ENCODE data around the gene CNNM3.
A peak's percentile ranks its signal among the peaks of the same experiment; 100 is the strongest.

Gene CNNM3

GRCh38 chr2:96847586-96847985 is 31.5 kb downstream of the CNNM3 start:
- DNase-seq (ENCODE audit: low spot score), result no peak
- Histone ChIP-seq H3K4ac (ENCODE audit: low read length) (no peak overlapping the region), H2BK12ac (ENCODE audit: low read length) (no peak overlapping the region)

GRCh38 chr2:96848264-96848663 is 32.2 kb downstream of the CNNM3 start:
- no peak overlapping the region for H2BK120ac ChIP-seq (ENCODE audit: low read depth, low read length)
- H3K18ac ChIP-seq (ENCODE audit: low read length), result peak overlapping the region; percentile 17
- H3K27ac ChIP-seq (replicated peaks; ENCODE audit: low read length), result peak overlapping the region; percentile 36
- H3K36me3 ChIP-seq (replicated peaks in 1 of 2; ENCODE audit: control insufficient read depth in 2 of 2, insufficient read depth in 2 of 2, low read length in 2 of 2), result peaks cover 20 to 59% of the 10 kb centered on the region in 2 donors
- no peak for DNase-seq (ENCODE audit: low spot score)
- peak overlapping the region; percentile 80 for H3K23ac ChIP-seq (ENCODE audit: low read depth, low read length, poor library complexity)
- H3K4me1 ChIP-seq (ENCODE audit: control insufficient read depth in 2 of 2, insufficient read depth in 1 of 2, low read depth in 1 of 2, low read length in 2 of 2), result peaks cover 1 to 8% of the 10 kb centered on the region in 2 donors
- peaks cover 3% of the 10 kb centered on the region for H3K79me1 ChIP-seq (ENCODE audit: low read depth, low read length)
- no peaks in the 10 kb centered on the region for H3K27me3 ChIP-seq (ENCODE audit: control insufficient read depth in 3 of 3, insufficient read depth in 3 of 3, low read depth in 1 of 3, low read length in 3 of 3)
- no peaks in the 10 kb centered on the region for H3K9me3 ChIP-seq (replicated peaks in 1 of 2; ENCODE audit: control insufficient read depth in 2 of 2, insufficient read depth in 1 of 2, low read depth in 1 of 2, low read length in 2 of 2)
- no peak overlapping the region for H2BK12ac ChIP-seq (ENCODE audit: low read length)
- no peak overlapping the region for H3K4me3 ChIP-seq (ENCODE audit: low read length in 2 of 2)
- H2BK5ac ChIP-seq (ENCODE audit: low read length), result no peak overlapping the region
- H3K9ac ChIP-seq (ENCODE audit: low read depth, low read length, poor library complexity), result no peak overlapping the region
- no peak overlapping the region for H3K4me2 ChIP-seq (ENCODE audit: insufficient read depth, low read length, poor library complexity, severe bottlenecking)
- H2BK15ac ChIP-seq (ENCODE audit: low read length), result no peak overlapping the region
- H4K91ac ChIP-seq (ENCODE audit: low read depth, low read length, poor library complexity), result no peak overlapping the region
- H4K8ac ChIP-seq (ENCODE audit: low read depth, low read length), result no peak overlapping the region
- no peak overlapping the region for H3K4ac ChIP-seq (ENCODE audit: low read length)
- peak overlapping the region; percentile 56 for H2AK5ac ChIP-seq (ENCODE audit: low read depth, low read length)
- H2AFZ ChIP-seq (ENCODE audit: low read length), result no peak overlapping the region
- H3K14ac ChIP-seq (ENCODE audit: low read length), result no peak overlapping the region
- WGBS, 2 donors (ENCODE audit: extremely low coverage in 2 of 2, insufficient read length in 2 of 2, insufficient replicate concordance in 1 of 2), result no CpG with 5 or more reads among the region's 9 CpGs

More at GRCh38 chr2:96847586-96847985, 31.5 kb downstream of the CNNM3 start:
- H3K4me3 ChIP-seq (ENCODE audit: low read length in 2 of 2), result no peak overlapping the region
- H4K8ac ChIP-seq (ENCODE audit: low read depth, low read length), result no peak overlapping the region
- H3K4me1 ChIP-seq (ENCODE audit: control insufficient read depth in 2 of 2, insufficient read depth in 1 of 2, low read depth in 1 of 2, low read length in 2 of 2), result peaks cover 1 to 8% of the 10 kb centered on the region in 2 donors
- no peaks in the 10 kb centered on the region for H3K27me3 ChIP-seq (ENCODE audit: control insufficient read depth in 3 of 3, insufficient read depth in 3 of 3, low read depth in 1 of 3, low read length in 3 of 3)
- WGBS, 2 donors (ENCODE audit: extremely low coverage in 2 of 2, insufficient read length in 2 of 2, insufficient replicate concordance in 1 of 2), result no CpG with 5 or more reads among the region's 10 CpGs
- H3K27ac ChIP-seq (replicated peaks; ENCODE audit: low read length), result no peak overlapping the region
- H4K91ac ChIP-seq (ENCODE audit: low read depth, low read length, poor library complexity), result no peak overlapping the region
- no peak overlapping the region for H2BK120ac ChIP-seq (ENCODE audit: low read depth, low read length)
- H3K79me1 ChIP-seq (ENCODE audit: low read depth, low read length), result peaks cover 3% of the 10 kb centered on the region
- H3K23ac ChIP-seq (ENCODE audit: low read depth, low read length, poor library complexity), result no peak overlapping the region
- H2BK5ac ChIP-seq (ENCODE audit: low read length), result no peak overlapping the region
- H3K14ac ChIP-seq (ENCODE audit: low read length), result no peak overlapping the region
- H2BK15ac ChIP-seq (ENCODE audit: low read length), result no peak overlapping the region
- no peak overlapping the region for H3K4me2 ChIP-seq (ENCODE audit: insufficient read depth, low read length, poor library complexity, severe bottlenecking)
- H3K18ac ChIP-seq (ENCODE audit: low read length), result no peak overlapping the region
- H3K9me3 ChIP-seq (replicated peaks in 1 of 2; ENCODE audit: control insufficient read depth in 2 of 2, insufficient read depth in 1 of 2, low read depth in 1 of 2, low read length in 2 of 2), result no peaks in the 10 kb centered on the region
- H2AFZ ChIP-seq (ENCODE audit: low read length), result no peak overlapping the region
- no peak overlapping the region for H2AK5ac ChIP-seq (ENCODE audit: low read depth, low read length)
- H3K9ac ChIP-seq (ENCODE audit: low read depth, low read length, poor library complexity), result no peak overlapping the region
- peaks cover 19 to 52% of the 10 kb centered on the region in 2 donors for H3K36me3 ChIP-seq (replicated peaks in 1 of 2; ENCODE audit: control insufficient read depth in 2 of 2, insufficient read depth in 2 of 2, low read length in 2 of 2)

GRCh38 chr2:96852667-96853066 is 36.6 kb downstream of the CNNM3 start:
- Histone ChIP-seq H2AK5ac (ENCODE audit: low read depth, low read length) (no peak overlapping the region), H2AFZ (ENCODE audit: low read length) (no peak overlapping the region), H3K27me3 (ENCODE audit: control insufficient read depth in 3 of 3, insufficient read depth in 3 of 3, low read depth in 1 of 3, low read length in 3 of 3) (no peaks in the 10 kb centered on the region), H2BK5ac (ENCODE audit: low read length) (no peak overlapping the region), H3K4me1 (ENCODE audit: control insufficient read depth in 2 of 2, insufficient read depth in 1 of 2, low read depth in 1 of 2, low read length in 2 of 2) (peaks cover 7 to 11% of the 10 kb centered on the region in 2 donors), H2BK12ac (ENCODE audit: low read length) (no peak overlapping the region), H4K8ac (ENCODE audit: low read depth, low read length) (no peak overlapping the region), H3K9me3 (replicated peaks in 1 of 2; ENCODE audit: control insufficient read depth in 2 of 2, insufficient read depth in 1 of 2, low read depth in 1 of 2, low read length in 2 of 2) (no peaks in the 10 kb centered on the region), H3K18ac (ENCODE audit: low read length) (no peak overlapping the region), H2BK120ac (ENCODE audit: low read depth, low read length) (no peak overlapping the region), H3K27ac (replicated peaks; ENCODE audit: low read length) (no peak overlapping the region), H3K4me2 (ENCODE audit: insufficient read depth, low read length, poor library complexity, severe bottlenecking) (no peak overlapping the region), H3K23ac (ENCODE audit: low read depth, low read length, poor library complexity) (no peak overlapping the region), H2BK15ac (ENCODE audit: low read length) (no peak overlapping the region), H4K91ac (ENCODE audit: low read depth, low read length, poor library complexity) (no peak overlapping the region), H3K9ac (ENCODE audit: low read depth, low read length, poor library complexity) (peak overlapping the region; percentile 13), H3K36me3 (replicated peaks in 1 of 2; ENCODE audit: control insufficient read depth in 2 of 2, insufficient read depth in 2 of 2, low read length in 2 of 2) (peaks cover 19 to 59% of the 10 kb centered on the region in 2 donors), H3K14ac (ENCODE audit: low read length) (no peak overlapping the region), H3K79me1 (ENCODE audit: low read depth, low read length) (peaks cover 5% of the 10 kb centered on the region), H3K4ac (ENCODE audit: low read length) (no peak overlapping the region), H3K4me3 (ENCODE audit: low read length in 2 of 2) (no peak overlapping the region)
- no CpG with 5 or more reads among the region's 6 CpGs for WGBS, 2 donors (ENCODE audit: extremely low coverage in 2 of 2, insufficient read length in 2 of 2, insufficient replicate concordance in 1 of 2)
- DNase-seq (ENCODE audit: low spot score), result no peak

- Histone ChIP-seq H3K9ac (ENCODE audit: low read depth, low read length, poor library complexity) (no peak overlapping the region), H3K4me1 (ENCODE audit: control insufficient read depth in 2 of 2, insufficient read depth in 1 of 2, low read depth in 1 of 2, low read length in 2 of 2) (peaks cover 7 to 11% of the 10 kb centered on the region in 2 donors), H3K9me3 (replicated peaks in 1 of 2; ENCODE audit: control insufficient read depth in 2 of 2, insufficient read depth in 1 of 2, low read depth in 1 of 2, low read length in 2 of 2) (no peaks in the 10 kb centered on the region), H3K18ac (ENCODE audit: low read length) (no peak overlapping the region), H3K27me3 (ENCODE audit: control insufficient read depth in 3 of 3, insufficient read depth in 3 of 3, low read depth in 1 of 3, low read length in 3 of 3) (no peaks in the 10 kb centered on the region), H3K4me3 (ENCODE audit: low read length in 2 of 2) (no peak overlapping the region), H3K4me2 (ENCODE audit: insufficient read depth, low read length, poor library complexity, severe bottlenecking) (no peak overlapping the region), H2BK12ac (ENCODE audit: low read length) (no peak overlapping the region), H3K14ac (ENCODE audit: low read length) (no peak overlapping the region), H4K8ac (ENCODE audit: low read depth, low read length) (no peak overlapping the region), H3K79me1 (ENCODE audit: low read depth, low read length) (peaks cover 5% of the 10 kb centered on the region), H2AFZ (ENCODE audit: low read length) (no peak overlapping the region), H2BK120ac (ENCODE audit: low read depth, low read length) (no peak overlapping the region), H2AK5ac (ENCODE audit: low read depth, low read length) (no peak overlapping the region), H3K36me3 (replicated peaks in 1 of 2; ENCODE audit: control insufficient read depth in 2 of 2, insufficient read depth in 2 of 2, low read length in 2 of 2) (peaks cover 16 to 53% of the 10 kb centered on the region in 2 donors), H3K23ac (ENCODE audit: low read depth, low read length, poor library complexity) (peak overlapping the region; percentile 22), H3K27ac (replicated peaks; ENCODE audit: low read length) (no peak overlapping the region), H2BK5ac (ENCODE audit: low read length) (no peak overlapping the region), H2BK15ac (ENCODE audit: low read length) (no peak overlapping the region), H3K4ac (ENCODE audit: low read length) (no peak overlapping the region), H4K91ac (ENCODE audit: low read depth, low read length, poor library complexity) (no peak overlapping the region)
- DNase-seq (ENCODE audit: low spot score), result no peak
- no CpG with 5 or more reads among the region's 15 CpGs for WGBS, 2 donors (ENCODE audit: extremely low coverage in 2 of 2, insufficient read length in 2 of 2, insufficient replicate concordance in 1 of 2)
Measured at GRCh38 chr2:96853321-96853720, 37.3 kb downstream of the CNNM3 start.
